IMR-90 (cell line): Measurements from ENCODE around the gene LRRC1. TPM values are rescaled to one million over a fixed set of nuclear protein-coding genes. Genes with fewer than 3 reads are reported as not detected.
"Not testable (repeated sequence)": the region's sequence is repeated elsewhere in the genome, so short reads cannot be mapped to it uniquely, and the experiment has no call there.

ENCODE experiments used
- ATAC-seq: fragments of 200-7000 bp; cut with Tn5 transposase; 2 replicates; pipeline ENCODE4 v1.9.1; 2020; ENCODE audit warnings: low read depth, mild to moderate bottlenecking, moderate library complexity
- BruUV-seq: library from RNA; stranded (reverse); fragments of 400-500 nt; replicated peaks from 2 replicates; lab custom pipeline; 2021; lab: Mats Ljungman, UMichigan
- CTCF ChIA-PET: fragments of 300-600 bp; formaldehyde crosslinking; extraction: SDS; loops from one replicate; lab custom pipeline; 2021; ENCODE audit warnings: antibody characterized with exemption; lab: Yijun Ruan, JAX
- POLR2A ChIA-PET: fragments of 300-600 bp; sonication (Branson Sonifier 250); formaldehyde crosslinking; loops from one replicate; lab custom pipeline; 2022; ENCODE audit warnings: antibody characterized with exemption; ENCODE audit not compliant: unreplicated experiment; lab: Charles Lee
- DNase-seq: peaks from one replicate; pipeline ENCODE4 v3.0.0; 2013
- H2AFZ ChIP-seq: replicated peaks from 2 replicates; pipeline ENCODE3; 2013; ENCODE audit warnings: low read length, mild to moderate bottlenecking; ENCODE audit not compliant: poor library complexity
- H2AK5ac ChIP-seq: 2 replicates; pipeline ENCODE4 v1.6.1; 2013; ENCODE audit warnings: low read depth, low read length, inconsistent platforms
- H2AK9ac ChIP-seq: replicated peaks from 2 replicates; pipeline ENCODE3; 2013; ENCODE audit warnings: mild to moderate bottlenecking, low read depth, low read length, moderate library complexity; ENCODE audit not compliant: poor library complexity
- H2BK120ac ChIP-seq: 2 replicates; pipeline ENCODE4 v1.6.1; 2013; ENCODE audit warnings: low read depth, low read length, inconsistent platforms
- H2BK15ac ChIP-seq: 3 replicates; pipeline ENCODE4 v1.6.1; 2013; ENCODE audit warnings: low read depth, low read length, inconsistent platforms
- H2BK20ac ChIP-seq: 2 replicates; pipeline ENCODE4 v1.6.1; 2013; ENCODE audit warnings: low read depth, mild to moderate bottlenecking, inconsistent platforms, low read length, moderate library complexity
- H2BK5ac ChIP-seq: 2 replicates; pipeline ENCODE4 v1.6.1; 2013; ENCODE audit warnings: mild to moderate bottlenecking, low read depth, low read length, inconsistent platforms; ENCODE audit not compliant: poor library complexity, severe bottlenecking
- H3K14ac ChIP-seq: replicated peaks from 2 replicates; pipeline ENCODE4 v1.6.1; 2013; ENCODE audit warnings: low read depth, low read length, inconsistent platforms
- H3K18ac ChIP-seq: 2 replicates; pipeline ENCODE4 v1.6.1; 2013; ENCODE audit warnings: low read depth, low read length, control low read depth
- H3K23ac ChIP-seq: 2 replicates; pipeline ENCODE4 v1.6.1; 2013; ENCODE audit warnings: low read depth, low read length, inconsistent platforms
- H3K27ac ChIP-seq: 2 replicates; pipeline ENCODE4 v1.5.1; 2013; ENCODE audit warnings: mild to moderate bottlenecking, control low read depth, low read length; ENCODE audit not compliant: insufficient read depth
- H3K27me3 ChIP-seq: 2 replicates; pipeline ENCODE4 v1.6.1; 2013; ENCODE audit warnings: low read length; ENCODE audit not compliant: control insufficient read depth, insufficient read depth
- H3K36me3 ChIP-seq: 2 replicates; pipeline ENCODE4 v1.6.1; 2013; ENCODE audit warnings: low read length, mixed read lengths; ENCODE audit not compliant: control insufficient read depth, insufficient read depth
- H3K4ac ChIP-seq: 2 replicates; pipeline ENCODE4 v1.6.1; 2013; ENCODE audit warnings: low read depth, low read length, inconsistent platforms
- H3K4me1 ChIP-seq: 2 replicates; pipeline ENCODE4 v1.6.1; 2013; ENCODE audit warnings: low read length, mixed read lengths; ENCODE audit not compliant: control insufficient read depth, insufficient read depth
- H3K4me2 ChIP-seq: 2 replicates; pipeline ENCODE4 v1.6.1; 2013; ENCODE audit warnings: low read depth, mild to moderate bottlenecking, control low read depth, low read length, moderate library complexity
- H3K4me3 ChIP-seq: 2 replicates; pipeline ENCODE4 v1.5.1; 2013; ENCODE audit warnings: low read depth, mild to moderate bottlenecking, control low read depth, low read length, moderate library complexity; ENCODE audit not compliant: insufficient read depth
- H3K56ac ChIP-seq: 2 replicates; pipeline ENCODE4 v1.6.1; 2013; ENCODE audit warnings: low read length, inconsistent platforms; ENCODE audit not compliant: insufficient read depth; ENCODE audit errors: extremely low read depth
- H3K79me1 ChIP-seq, 2 experiments: 2 replicates each; pipeline ENCODE4 v1.6.1; 2013; ENCODE audit warnings: low read length in 2 of 2, inconsistent platforms in 1 of 2, low read depth in 1 of 2
- H3K9ac ChIP-seq: 2 replicates; pipeline ENCODE4 v1.6.1; 2013; ENCODE audit warnings: low read depth, low read length, control low read depth
- H3K9me1 ChIP-seq: 2 replicates; pipeline ENCODE4 v1.6.1; 2013; ENCODE audit warnings: low read length, inconsistent platforms; ENCODE audit not compliant: insufficient read depth
- H3K9me3 ChIP-seq: 2 replicates; pipeline ENCODE4 v1.6.1; 2013; ENCODE audit warnings: low read length; ENCODE audit not compliant: control insufficient read depth, insufficient read depth
- H4K20me1 ChIP-seq: 2 replicates; pipeline ENCODE4 v1.6.1; 2013; ENCODE audit warnings: low read length, inconsistent platforms; ENCODE audit not compliant: insufficient read depth
- H4K5ac ChIP-seq: 2 replicates; pipeline ENCODE4 v1.6.1; 2013; ENCODE audit warnings: mild to moderate bottlenecking, low read depth, low read length, control low read depth
- H4K8ac ChIP-seq, 2 experiments: 2 replicates each; pipeline ENCODE4 v1.6.1; 2013; ENCODE audit warnings: low read depth in 2 of 2, low read length in 2 of 2, control low read depth in 1 of 2, inconsistent platforms in 1 of 2
- H4K91ac ChIP-seq: 2 replicates; pipeline ENCODE4 v1.6.1; 2013; ENCODE audit warnings: low read depth, low read length, inconsistent platforms; ENCODE audit not compliant: insufficient read depth
- BHLHE40 ChIP-seq: fragments of 150-350 bp; IDR thresholded peaks from 2 replicates; pipeline ENCODE4 v1.6.1; 2016; ENCODE audit warnings: mild to moderate bottlenecking, low read depth, low read length
- RAD21 ChIP-seq: IDR thresholded peaks from 2 replicates; pipeline ENCODE4 v1.6.1; 2012; ENCODE audit warnings: low read length, improper control_type of control experiment
- WGBS, 2 experiments: methylation state at CpG; one replicate each; pipeline versions ENCODE4 v1.1.5 to v1.1.7; 2013; ENCODE audit warnings: missing lambda C conversion rate in 2 of 2; ENCODE audit not compliant: insufficient read length in 1 of 2; ENCODE audit errors: extremely low coverage in 2 of 2; 5-methylcytosine and 5-hydroxymethylcytosine counted together
- dilution Hi-C: fragments of 300-500 bp; cut with HindIII; formaldehyde crosslinking; loops from one replicate; pipeline ENCODE4 v1.14.3; 2018; ENCODE audit warnings: low sequenced_read_pairs; ENCODE audit not compliant: unreplicated experiment
- in situ Hi-C: fragments of 300-500 bp; cut with MboI; formaldehyde crosslinking; loops from 3 replicates; pipeline ENCODE4 v1.14.3; 2019; ENCODE audit warnings: low sequenced_read_pairs, inconsistent platforms, mixed read lengths
- intact Hi-C: fragments of 100-400 bp; cut with micrococcal nuclease; formaldehyde crosslinking; loops from 2 replicates; pipeline ENCODE4 v1.10.0; 2022
- polyA plus RNA-seq, 3 experiments: library from polyadenylated mRNA; depleted of rRNA; stranded (reverse); fragments of >200 nt; gene quantifications; 2 replicates each; pipeline ENCODE4 v1.2.3, GENCODE V29; 2012; ENCODE audit warnings: low replicate concordance in 1 of 3
- total RNA-seq: library from RNA; depleted of rRNA; stranded (reverse); fragments of >200 nt; gene quantifications from 2 replicates; pipeline ENCODE4 v1.2.3, GENCODE V29; 2012
- TF ChIP-seq, protein P1 (sequence below): fragments of 150-350 bp; IDR thresholded peaks from 2 replicates; pipeline ENCODE4 v1.6.1; 2017; ENCODE audit warnings: mild to moderate bottlenecking, antibody characterized with exemption, low read length, low read depth

Gene LRRC1
- total and polyA plus RNA-seq, 2 of the 4 experiments (the other 2 are of a cell fraction) = 5.1 to 6.1 TPM

DNA sequence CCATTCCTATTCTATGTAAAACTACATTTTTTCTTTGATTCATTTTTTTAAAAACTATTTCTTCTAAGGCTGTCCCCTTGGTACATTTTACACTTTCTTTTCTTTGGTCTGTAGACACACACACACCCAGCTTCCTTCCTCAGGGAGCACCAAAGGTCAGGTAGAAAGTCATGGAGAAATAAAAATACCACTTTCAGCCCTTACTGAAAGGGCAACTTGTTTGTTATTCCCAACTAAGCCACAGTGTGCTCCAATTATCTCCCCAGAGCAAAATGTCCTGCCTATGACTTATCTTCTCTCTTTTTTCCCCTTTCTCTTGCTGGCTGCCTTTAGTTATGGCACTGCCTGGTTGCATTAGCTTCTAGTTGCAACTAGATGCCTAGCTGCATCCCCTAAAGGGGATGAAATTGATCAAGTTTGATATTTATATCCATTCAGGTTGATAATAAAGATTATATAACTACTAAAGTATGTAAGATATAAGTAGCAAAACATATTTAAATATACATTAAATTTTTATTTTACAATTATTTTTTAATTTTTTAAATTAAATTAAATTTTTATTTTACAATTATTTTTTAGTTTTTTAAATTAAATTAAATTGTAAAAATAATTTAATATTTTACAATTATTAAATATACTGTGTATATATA is 21.6 kb upstream of the LRRC1 start:
- Histone ChIP-seq H3K4ac (no peak overlapping the region), H2AK9ac (no peak overlapping the region), H4K91ac (no peak overlapping the region), H4K8ac (no peak overlapping the region), H2BK120ac (no peak overlapping the region), H3K18ac (no peak overlapping the region), H3K9me3 (no peaks in the 10 kb centered on the region), H3K23ac (peak overlapping the region; percentile 27; the same call in 1 of the 2 replicates), H3K9ac (no peak overlapping the region), H3K4me3 (no peak overlapping the region), H2BK20ac (no peak overlapping the region), H3K4me1 (peaks cover 5% of the 10 kb centered on the region; the same call in 1 of the 2 replicates), H3K4me2 (no peak overlapping the region), H2AK5ac (no peak overlapping the region), H2AFZ (no peak overlapping the region), H4K20me1 (no peaks in the 10 kb centered on the region), H3K56ac (no peak overlapping the region), H3K14ac (no peak overlapping the region), H3K27ac (no peak overlapping the region), H3K79me1 (no peaks in the 10 kb centered on the region), H3K9me1 (no peaks in the 10 kb centered on the region), H4K5ac (no peak overlapping the region), H2BK15ac (no peak overlapping the region), H3K27me3 (no peaks in the 10 kb centered on the region), H3K36me3 (no peaks in the 10 kb centered on the region), H2BK5ac (no peak overlapping the region)
- dilution Hi-C loops (no loop called here), in situ Hi-C loops (no loop called here), intact Hi-C loops (no loop called here)
- no TSS peak for BruUV-seq
- DNase-seq = no peak
- TF ChIP-seq RAD21 (no peak), BHLHE40 (no peak)
- TF ChIP-seq, protein P1, sequence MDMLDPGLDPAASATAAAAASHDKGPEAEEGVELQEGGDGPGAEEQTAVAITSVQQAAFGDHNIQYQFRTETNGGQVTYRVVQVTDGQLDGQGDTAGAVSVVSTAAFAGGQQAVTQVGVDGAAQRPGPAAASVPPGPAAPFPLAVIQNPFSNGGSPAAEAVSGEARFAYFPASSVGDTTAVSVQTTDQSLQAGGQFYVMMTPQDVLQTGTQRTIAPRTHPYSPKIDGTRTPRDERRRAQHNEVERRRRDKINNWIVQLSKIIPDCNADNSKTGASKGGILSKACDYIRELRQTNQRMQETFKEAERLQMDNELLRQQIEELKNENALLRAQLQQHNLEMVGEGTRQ = no peak
- ChIA-PET CTCF (no interaction called here), POLR2A (no interaction called here)
- no peak for ATAC-seq

DNA sequence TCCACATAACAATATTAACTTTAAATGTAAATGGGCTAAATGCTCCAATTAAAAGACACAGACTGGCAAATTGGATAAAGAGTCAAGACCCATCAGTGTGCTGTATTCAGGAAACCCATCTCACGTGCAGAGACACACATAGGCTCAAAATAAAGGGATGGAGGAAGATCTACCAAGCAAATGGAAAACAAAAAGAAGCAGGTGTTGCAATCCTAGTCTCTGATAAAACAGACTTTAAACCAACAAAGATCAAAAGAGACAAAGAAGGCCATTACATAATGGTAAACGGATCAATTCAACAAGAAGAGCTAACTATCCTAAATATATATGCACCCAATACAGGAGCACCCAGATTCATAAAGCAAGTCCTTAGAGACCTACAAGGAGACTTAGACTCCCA is 18.7 kb upstream of the LRRC1 start:
- H3K14ac ChIP-seq, H3K4me2 ChIP-seq, BruUV-seq, H2AFZ ChIP-seq, H2AK5ac ChIP-seq, H2BK20ac ChIP-seq, dilution Hi-C loops, DNase-seq, intact Hi-C loops, H4K5ac ChIP-seq, H2BK15ac ChIP-seq, POLR2A ChIA-PET, H3K9me1 ChIP-seq, H3K56ac ChIP-seq, CTCF ChIA-PET, H4K20me1 ChIP-seq, H3K23ac ChIP-seq, H4K91ac ChIP-seq, H4K8ac ChIP-seq, H2BK5ac ChIP-seq, H3K27me3 ChIP-seq, H2AK9ac ChIP-seq, H2BK120ac ChIP-seq, H3K27ac ChIP-seq, H3K18ac ChIP-seq, H3K4ac ChIP-seq, H3K4me1 ChIP-seq, H3K9ac ChIP-seq, H3K79me1 ChIP-seq, H3K9me3 ChIP-seq, H3K4me3 ChIP-seq, ATAC-seq, H3K36me3 ChIP-seq, in situ Hi-C loops: not testable (repeated sequence)
- WGBS, 2 experiments = no CpG with 5 or more reads among the region's 2 CpGs
